Measurements from ENCODE around the gene ROR2.
"Not testable (repeated sequence)": the region's sequence is repeated elsewhere in the genome, so short reads cannot be mapped to it uniquely, and the experiment has no call there.

ROR2 gene

DNA sequence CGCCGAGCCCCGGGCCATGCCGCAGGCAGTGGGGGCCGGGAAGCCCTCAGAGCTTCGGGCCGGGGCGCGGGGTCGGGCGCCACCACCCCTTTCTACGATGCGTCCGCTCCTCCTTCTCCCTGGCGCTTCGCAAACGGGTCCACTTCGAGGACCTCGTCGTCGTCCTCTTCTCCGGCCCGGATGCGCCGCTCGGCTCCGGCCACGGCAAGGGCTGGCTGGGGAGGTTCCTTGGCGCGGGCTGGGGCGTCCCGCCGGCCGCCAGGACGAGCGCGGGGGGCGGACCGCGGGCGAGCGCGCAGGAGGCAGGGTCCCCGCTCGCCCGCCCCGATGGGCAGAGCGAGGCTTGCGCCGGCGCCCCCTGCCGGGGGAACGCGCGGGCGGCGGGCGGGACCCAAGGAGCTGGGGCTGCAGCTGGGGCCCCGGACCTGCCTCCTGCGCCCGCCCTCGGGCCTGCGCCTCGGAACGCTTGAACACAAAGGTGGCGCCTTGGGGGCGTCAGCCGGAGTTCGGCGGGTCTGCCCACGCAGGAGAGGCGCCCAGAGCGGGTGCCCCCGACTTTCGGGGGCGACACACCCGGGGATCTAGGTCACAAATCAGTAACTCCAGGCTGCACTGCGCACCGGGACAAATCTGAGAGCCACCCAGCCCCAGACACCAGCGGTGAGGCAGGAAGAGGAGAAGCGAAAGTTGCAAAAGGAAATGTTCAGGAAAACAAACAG is at the start of gene ROR2:
Gene ROR2, minus strand, starts transcription at position 283 of the 719 bp plus-strand sequence.
- in situ Hi-C loops (cut with HindIII; ENCODE audit: low sequenced_read_pairs): no loop called here

GRCh38 chr9:91995000-91995655 is 45.1 kb upstream of the ROR2 start:
- in situ Hi-C loops (cut with HindIII; ENCODE audit: low sequenced_read_pairs): no loop called here

DNA sequence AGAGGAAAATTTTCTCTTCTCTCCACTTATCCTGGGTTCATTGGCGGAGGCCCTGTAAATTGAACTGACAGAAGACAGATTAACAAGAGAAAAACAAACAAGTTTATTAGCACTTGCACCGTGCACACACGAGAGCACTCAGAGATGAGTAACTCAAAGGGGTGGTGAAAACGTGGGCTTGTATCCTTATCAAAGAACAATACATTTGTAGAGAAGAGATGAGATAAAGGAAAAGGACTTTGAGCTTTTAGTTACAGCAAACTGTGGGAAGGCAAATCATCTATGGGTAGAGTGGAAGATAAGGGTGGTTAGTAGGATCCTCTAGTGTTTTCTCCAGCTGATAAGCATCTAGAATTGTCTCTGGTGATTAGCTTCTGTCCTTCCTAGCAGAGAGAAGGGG is 44.4 kb upstream of the ROR2 start:
- in situ Hi-C loops (cut with HindIII; ENCODE audit: low sequenced_read_pairs): no loop called here

GRCh38 chr9:91992461-91993041 is 42.5 kb upstream of the ROR2 start:
- in situ Hi-C loops (cut with HindIII; ENCODE audit: low sequenced_read_pairs): no loop called here

DNA sequence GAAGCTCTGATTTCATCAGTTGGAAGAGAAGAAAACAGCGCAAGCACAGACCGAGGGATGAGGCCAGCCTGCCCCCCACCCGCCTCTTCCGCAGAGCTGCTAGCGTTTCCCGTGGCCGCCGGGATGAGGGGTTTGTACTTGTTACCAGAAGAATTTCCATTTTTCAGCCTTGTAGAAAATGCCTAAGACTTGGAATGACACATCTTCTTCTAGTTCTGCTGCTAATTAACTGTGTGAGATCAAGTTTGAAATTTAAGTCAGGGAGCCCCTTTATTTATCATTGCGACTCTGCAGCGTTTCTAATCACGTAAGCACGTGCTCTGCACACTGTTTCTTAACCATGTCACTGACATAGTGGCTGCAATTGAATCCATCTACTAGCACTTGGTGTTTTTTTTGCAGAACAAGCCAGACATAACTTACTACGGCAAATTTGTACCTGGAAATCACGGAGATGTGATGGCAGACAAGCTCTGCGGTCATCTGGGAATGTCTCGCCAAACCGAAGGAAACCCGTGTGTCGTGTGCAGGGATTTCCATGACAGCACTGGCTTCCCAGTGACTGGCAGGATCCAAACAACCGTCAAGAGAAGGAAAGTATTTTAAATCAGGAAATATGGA is 41.8 kb upstream of the ROR2 start:
- in situ Hi-C loops (cut with HindIII; ENCODE audit: low sequenced_read_pairs): no loop called here

DNA sequence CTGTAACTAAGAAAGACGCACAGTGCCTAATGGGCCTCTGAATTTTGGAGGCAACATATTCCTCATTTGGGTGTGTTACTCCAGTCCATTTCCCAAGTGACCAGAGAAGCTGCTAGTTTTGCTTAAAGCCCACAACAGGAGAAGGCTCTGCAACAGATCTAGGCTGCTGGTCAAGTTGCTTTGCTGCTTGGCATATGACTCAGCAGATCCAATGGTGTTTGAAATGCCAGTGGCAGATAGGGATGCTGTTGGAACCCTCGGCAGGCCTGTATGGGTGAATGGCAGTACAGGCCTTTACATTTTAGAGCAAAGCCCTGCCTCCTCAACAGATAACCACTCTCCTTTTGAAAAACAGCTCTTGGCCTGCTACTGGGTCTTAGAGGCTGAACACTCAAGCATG is 36.2 kb upstream of the ROR2 start:
- in situ Hi-C loops (cut with HindIII; ENCODE audit: low sequenced_read_pairs): no loop called here

DNA sequence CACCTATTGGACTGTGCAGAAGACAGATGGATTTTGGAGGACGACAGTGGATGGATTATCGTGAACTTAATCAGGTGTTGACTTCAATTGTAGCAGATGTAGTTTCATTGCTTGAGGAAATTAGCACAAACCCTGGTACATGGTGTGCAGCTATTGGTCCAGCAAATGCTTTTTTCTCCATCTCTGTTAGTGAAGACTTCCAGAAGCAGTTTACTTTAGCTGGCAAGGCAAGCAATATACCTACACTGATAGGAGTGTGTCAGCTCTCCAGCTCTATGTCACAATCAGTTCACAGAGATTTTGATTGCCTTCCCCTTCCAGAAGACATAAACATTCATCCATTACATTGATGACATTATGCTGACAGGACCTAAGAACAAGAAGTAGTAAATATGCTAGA is 35.7 kb upstream of the ROR2 start:
- in situ Hi-C loops (cut with HindIII; ENCODE audit: low sequenced_read_pairs): no loop called here

GRCh38 chr9:91978740-91979414 is 28.8 kb upstream of the ROR2 start:
- in situ Hi-C loops (cut with HindIII; ENCODE audit: low sequenced_read_pairs): no loop called here

- in situ Hi-C loops (cut with HindIII; ENCODE audit: low sequenced_read_pairs): not testable (repeated sequence)
These were observed 25.2 kb upstream of the ROR2 start for GRCh38 chr9:91975254-91975653.

GRCh38 chr9:91972711-91973110 is 22.7 kb upstream of the ROR2 start:
- in situ Hi-C loops (cut with HindIII; ENCODE audit: low sequenced_read_pairs): no loop called here

DNA sequence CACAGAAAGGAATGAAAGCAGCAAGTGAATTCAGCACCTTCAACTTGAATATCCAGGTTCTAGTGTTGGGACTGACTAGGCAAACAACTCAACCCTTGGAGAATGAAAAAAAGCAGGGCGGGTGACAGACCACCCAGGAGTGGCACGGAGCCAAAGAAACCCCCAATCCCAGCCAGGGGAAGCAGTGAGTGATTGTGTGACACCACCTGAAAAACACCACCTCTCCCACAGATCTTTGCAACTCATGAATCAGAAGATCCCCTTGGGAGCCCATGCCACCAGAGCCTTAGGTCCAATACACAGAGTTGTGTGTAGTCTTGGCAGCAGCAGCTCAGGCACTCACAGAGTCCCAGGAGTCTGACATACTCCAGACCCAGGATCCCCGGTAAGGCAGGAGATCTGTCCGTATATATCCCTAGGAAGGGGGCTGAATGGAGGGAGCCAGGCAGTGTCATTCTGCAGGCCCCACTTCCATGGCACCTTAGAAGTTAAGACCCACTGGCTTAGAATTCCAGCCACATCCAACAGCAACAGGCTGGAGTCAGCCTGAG is 22.1 kb upstream of the ROR2 start:
- in situ Hi-C loops (cut with HindIII; ENCODE audit: low sequenced_read_pairs): no loop called here

- in situ Hi-C loops (cut with HindIII; ENCODE audit: low sequenced_read_pairs): no loop called here
These were observed 17.2 kb upstream of the ROR2 start for GRCh38 chr9:91967259-91967658.

GRCh38 chr9:91966503-91966902 is 16.5 kb upstream of the ROR2 start:
- in situ Hi-C loops (cut with HindIII; ENCODE audit: low sequenced_read_pairs): no loop called here

DNA sequence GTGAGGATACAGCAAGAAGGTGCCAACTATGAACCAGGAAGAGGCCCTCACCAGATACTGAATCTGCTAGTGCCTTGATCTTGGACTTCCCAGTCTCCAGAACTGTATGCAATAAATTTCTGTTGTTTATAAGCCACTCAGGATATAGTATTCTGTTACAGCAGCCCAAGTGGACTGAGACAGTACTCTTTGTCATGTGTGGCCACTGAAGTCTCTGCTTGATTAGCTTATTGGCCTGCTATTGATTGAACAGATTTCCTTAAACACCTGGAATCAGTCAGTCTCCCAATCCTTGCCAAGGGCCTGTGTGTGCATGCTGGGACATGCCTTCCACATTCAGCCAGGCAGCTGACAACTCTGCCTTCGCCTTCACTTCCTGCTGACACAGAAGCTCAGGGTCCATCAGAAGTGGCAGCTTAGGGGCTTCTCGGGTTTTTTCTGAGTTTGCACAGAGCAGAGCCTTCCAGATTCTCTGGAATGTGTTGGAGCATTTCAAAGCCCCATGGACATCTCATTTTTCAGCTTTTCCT is 13.7 kb upstream of the ROR2 start:
- in situ Hi-C loops (cut with HindIII; ENCODE audit: low sequenced_read_pairs): loop anchor here (5.0 kb wide), 5 partner anchors 39 to 186 kb away; no protein-coding TSS in a partner anchor

- in situ Hi-C loops (cut with HindIII; ENCODE audit: low sequenced_read_pairs): loop anchor here (5.0 kb wide), 5 partner anchors 42 to 183 kb away; no protein-coding TSS in a partner anchor
These were observed 10.3 kb upstream of the ROR2 start for GRCh38 chr9:91960367-91960766.

GRCh38 chr9:91958174-91958573 is 8.1 kb upstream of the ROR2 start:
- in situ Hi-C loops (cut with HindIII; ENCODE audit: low sequenced_read_pairs): no loop called here

DNA sequence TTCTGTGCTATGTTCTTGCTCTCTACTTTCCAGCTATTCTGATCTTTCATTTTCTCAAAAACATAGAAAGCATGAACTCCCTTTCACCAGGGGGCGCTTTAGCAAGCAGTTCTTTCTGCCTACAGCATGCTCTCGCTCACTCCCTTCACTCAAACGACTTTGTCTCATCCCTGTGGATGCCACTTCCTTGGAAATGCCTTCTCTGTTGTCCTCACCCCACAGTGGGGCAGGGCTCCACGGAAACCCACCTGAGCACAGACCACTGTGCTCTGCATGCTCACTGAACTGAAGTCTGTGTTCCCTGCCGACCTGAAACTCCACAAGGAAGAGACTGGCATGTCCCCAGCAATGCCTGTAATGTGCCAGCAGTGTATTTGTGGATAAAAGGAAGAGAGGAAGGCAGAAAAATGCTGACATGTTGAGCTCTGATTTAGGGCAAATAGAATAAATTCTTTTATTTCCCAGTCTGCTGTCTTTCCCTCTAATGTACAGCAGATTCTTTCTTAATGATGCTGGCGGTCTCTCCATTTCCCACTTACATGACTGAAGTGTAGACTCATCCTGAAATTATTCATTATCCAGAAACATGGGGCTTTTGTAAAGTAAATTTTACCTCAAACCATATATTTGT is 4.9 kb upstream of the ROR2 start:
- in situ Hi-C loops (cut with HindIII; ENCODE audit: low sequenced_read_pairs): no loop called here

- in situ Hi-C loops (cut with HindIII; ENCODE audit: low sequenced_read_pairs): no loop called here
These were observed 3.7 kb upstream of the ROR2 start for GRCh38 chr9:91953718-91954117.

GRCh38 chr9:91951944-91952520 is 2.0 kb upstream of the ROR2 start:
- in situ Hi-C loops (cut with HindIII; ENCODE audit: low sequenced_read_pairs): no loop called here

Measured in endothelial cell of hepatic sinusoid (primary cell).